Lower lobe of right lung (tissue), 2 donors: Measurements from ENCODE around the gene CDK13. TPM values are rescaled to one million over a fixed set of nuclear protein-coding genes. Genes with fewer than 3 reads are reported as not detected.
A peak's percentile ranks its signal among the peaks of the same experiment; 100 is the strongest.

Experiments used
- ATAC-seq, 2 donors: fragments of 200-7000 bp; cut with Tn5 transposase; one replicate each; pipeline ENCODE4 v1.9.1; 2020 to 2022; ENCODE audit warnings: mild to moderate bottlenecking in 2 of 2, moderate library complexity in 2 of 2
- DNase-seq: peaks from one replicate; pipeline ENCODE4 v3.0.0-alpha.2; 2020
- H3K27ac ChIP-seq: fragments of 200-600 bp; one replicate; pipeline ENCODE4 v1.8.0; 2022
- H3K27me3 ChIP-seq: fragments of 200-600 bp; one replicate; pipeline ENCODE4 v1.8.0; 2022; ENCODE audit warnings: low read depth
- H3K36me3 ChIP-seq: fragments of 200-600 bp; one replicate; pipeline ENCODE4 v1.8.0; 2022; ENCODE audit warnings: mild to moderate bottlenecking
- H3K4me1 ChIP-seq: fragments of 200-600 bp; one replicate; pipeline ENCODE4 v1.8.0; 2022
- H3K4me3 ChIP-seq: fragments of 200-600 bp; one replicate; pipeline ENCODE4 v1.8.0; 2022; ENCODE audit warnings: mild to moderate bottlenecking
- H3K9me3 ChIP-seq: fragments of 200-600 bp; one replicate; pipeline ENCODE4 v1.8.0; 2022
- CTCF ChIP-seq: fragments of 200-600 bp; IDR thresholded peaks from one replicate; pipeline ENCODE4 v1.8.0; 2022; ENCODE audit warnings: antibody characterized with exemption, mild to moderate bottlenecking
- intact Hi-C: fragments of 100-400 bp; cut with DNase I; formaldehyde crosslinking; loops from one replicate; pipeline ENCODE4 v1.11.0; 2022
- long read RNA-seq: library from polyadenylated mRNA; unstranded; transcript quantifications from one replicate; pipeline ENCODE4 v2.0.0, GENCODE V29; 2021
- total RNA-seq: library from RNA; stranded (reverse); fragmentation: NEBNext Ultra II Directional; extraction: Animal tissue kit (Norgen Biotek cat#: 25700); gene quantifications from one replicate; pipeline ENCODE4 v1.2.1, GENCODE V29; 2021
- donor health status: DM: no; HTN: yes; CAD: no; lungs with severe emphysema.

CDK13 gene
- total RNA-seq: 53.2 TPM
- long read RNA-seq, full-length matches to known transcripts: 27 of 61 reads
- long read RNA-seq, partial matches to known transcripts: 24 of 61 reads
- long read RNA-seq, other reads (novel, unspliced or antisense): 10 of 61 reads

- Histone ChIP-seq H3K4me3 (peak within 1 kb of the TSS; percentile 71), H3K27me3 (no peaks in the 10 kb centered on the region), H3K27ac (peak within 1 kb of the TSS; percentile 97), H3K36me3 (no peaks in the 10 kb centered on the region), H3K9me3 (no peaks in the 10 kb centered on the region), H3K4me1 (peaks cover 33% of the 10 kb centered on the region)
- DNase-seq (peak; percentile 90), ATAC-seq (peak; percentile 76 to 81)
- TF ChIP-seq CTCF: peak; percentile 10
- intact Hi-C loops: no loop called here
Measured at GRCh38 chr7:39949971-39950472, at the start of gene CDK13. CDK13 (plus strand) TSS chr7:39950256; CDS start chr7:39950642, 386 bp downstream.

GRCh38 chr7:39904077-39904486, 46.0 kb upstream of the CDK13 start:
- Histone ChIP-seq H3K36me3 (no peaks in the 10 kb centered on the region), H3K27ac (no peak overlapping the region), H3K27me3 (no peaks in the 10 kb centered on the region), H3K4me3 (no peak overlapping the region), H3K9me3 (peaks cover 3% of the 10 kb centered on the region), H3K4me1 (no peaks in the 10 kb centered on the region)
- DNase-seq (no peak), ATAC-seq (no peak)
- no peak for TF ChIP-seq CTCF
- intact Hi-C loops: no loop called here

GRCh38 chr7:39908141-39908540, 41.9 kb upstream of the CDK13 start:
- H3K27ac ChIP-seq: no peak overlapping the region
- H3K4me1 ChIP-seq: no peaks in the 10 kb centered on the region
- no peak overlapping the region for H3K4me3 ChIP-seq
- ATAC-seq (no peak), DNase-seq (no peak)
- H3K27me3 ChIP-seq: no peaks in the 10 kb centered on the region
- TF ChIP-seq CTCF: no peak
- intact Hi-C loops: no loop called here
- H3K9me3 ChIP-seq: peaks cover 3% of the 10 kb centered on the region
- H3K36me3 ChIP-seq: no peaks in the 10 kb centered on the region

GRCh38 chr7:39908973-39909372, 41.1 kb upstream of the CDK13 start:
- ATAC-seq (no peak), DNase-seq (no peak)
- no peaks in the 10 kb centered on the region for H3K4me1 ChIP-seq
- H3K4me3 ChIP-seq: no peak overlapping the region
- H3K9me3 ChIP-seq: peaks cover 3% of the 10 kb centered on the region
- H3K27ac ChIP-seq: no peak overlapping the region
- TF ChIP-seq CTCF: no peak
- no peaks in the 10 kb centered on the region for H3K27me3 ChIP-seq
- intact Hi-C loops: no loop called here
- no peaks in the 10 kb centered on the region for H3K36me3 ChIP-seq

GRCh38 chr7:39909526-39909925, 40.5 kb upstream of the CDK13 start:
- ATAC-seq: no peak
- H3K4me1 ChIP-seq: no peaks in the 10 kb centered on the region
- intact Hi-C loops: no loop called here

More at GRCh38 chr7:39909526-39909925, 40.5 kb upstream of the CDK13 start:
- Histone ChIP-seq H3K36me3 (no peaks in the 10 kb centered on the region), H3K4me3 (no peak overlapping the region), H3K27ac (no peak overlapping the region), H3K9me3 (peaks cover 3% of the 10 kb centered on the region), H3K27me3 (no peaks in the 10 kb centered on the region)
- no peak for TF ChIP-seq CTCF
- DNase-seq: no peak
